ENCODE measurements around the gene PTPRM. TPM values are rescaled to one million over a fixed set of nuclear protein-coding genes. Genes with fewer than 3 reads are reported as not detected.

Gene PTPRM
- polyA plus RNA-seq, 1 of the 3 experiments (the other 2 are of a cell fraction), result 16.0 TPM

- no peak overlapping the region; a peak in 1 of 4 replicates for H3K4me3 ChIP-seq (ENCODE audit: low read depth in 2 of 2, low read length in 1 of 2)
- peaks cover 0 to 10% of the 10 kb centered on the region in 2 experiments; a peak in 2 of 4 replicates for H3K4me1 ChIP-seq (ENCODE audit: control insufficient read depth in 1 of 2, insufficient read depth in 2 of 2, low read depth in 1 of 2, low read length in 1 of 2)
- CTCF ChIA-PET, result interaction anchor here (1.2 kb wide), 1 partner anchor 12 kb away, joined by 3 read pairs; no protein-coding TSS in a partner anchor
- no peak overlapping the region for H2AFZ ChIP-seq (ENCODE audit: low read depth)
- no peak for TF ChIP-seq POLR2AphosphoS5 (IDR thresholded peaks at IDR 0.05; ENCODE audit: low read depth, low read length)
- no peak for TF ChIP-seq IRF3 (IDR thresholded peaks at IDR 0.05; ENCODE audit: low read depth, low read length)
- TF ChIP-seq USF2 (IDR thresholded peaks at IDR 0.05; ENCODE audit: borderline replicate concordance, low read depth, low read length), result no peak
- TF ChIP-seq GABPA (IDR thresholded peaks at IDR 0.05; ENCODE audit: low read depth), result no peak
- no peak for TF ChIP-seq RCOR1 (IDR thresholded peaks at IDR 0.05; ENCODE audit: low read length)
- no peak for TF ChIP-seq PBX3 (IDR thresholded peaks at IDR 0.05)
- no peak for TF ChIP-seq CHD2 (IDR thresholded peaks at IDR 0.05; ENCODE audit: low read length, partially characterized antibody)
- TF ChIP-seq ZBTB33 (IDR thresholded peaks at IDR 0.05; ENCODE audit: borderline replicate concordance, low read depth), result no peak
- no peak for TF ChIP-seq CTCF (IDR thresholded peaks at IDR 0.05)
- no peak for TF ChIP-seq FOXM1 (IDR thresholded peaks at IDR 0.05; ENCODE audit: low read depth)
- TF ChIP-seq ELF1 (IDR thresholded peaks at IDR 0.05), result no peak
- TF ChIP-seq FOSL2 (IDR thresholded peaks at IDR 0.05; ENCODE audit: borderline replicate concordance, low read depth), result no peak
- TF ChIP-seq USF1 (IDR thresholded peaks at IDR 0.05; ENCODE audit: borderline replicate concordance, low read depth), result no peak
- TF ChIP-seq REST (IDR thresholded peaks at IDR 0.05; ENCODE audit: low read depth, low read length), result no peak
- no peak for TF ChIP-seq YY1 (IDR thresholded peaks at IDR 0.05; ENCODE audit: low read depth)
- no peak for TF ChIP-seq NRF1 (IDR thresholded peaks at IDR 0.05; ENCODE audit: low read depth, low read length)
- TF ChIP-seq RAD21 (IDR thresholded peaks at IDR 0.05; ENCODE audit: low read length), result no peak
- TF ChIP-seq RXRA (IDR thresholded peaks at IDR 0.05; ENCODE audit: borderline replicate concordance, low read depth), result no peak
- H3K4me2 ChIP-seq, result no peak overlapping the region
- no peaks in the 10 kb centered on the region for H3K27me3 ChIP-seq (ENCODE audit: insufficient read depth)
- no peaks in the 10 kb centered on the region for H3K9me2 ChIP-seq
- H3K27ac ChIP-seq (ENCODE audit: low read depth in 2 of 2, low read length in 1 of 2), result no peak overlapping the region
- no peaks in the 10 kb centered on the region for H3K79me2 ChIP-seq (ENCODE audit: insufficient read depth)
- H4K20me1 ChIP-seq (ENCODE audit: insufficient read depth), result no peaks in the 10 kb centered on the region
- no peak overlapping the region for H3K9ac ChIP-seq
- POLR2A ChIA-PET, result no interaction called here
- H3K36me3 ChIP-seq (replicated peaks in 1 of 2; ENCODE audit: control insufficient read depth in 1 of 2, insufficient read depth in 2 of 2, low read length in 1 of 2), result no peaks in the 10 kb centered on the region
- H3K9me3 ChIP-seq, result no peaks in the 10 kb centered on the region
- DNase-seq, result no peak
- no peaks in the 10 kb centered on the region for H3F3A ChIP-seq (replicated peaks; ENCODE audit: insufficient read depth)
- 48% methylated on average over 7 of the region's 7 CpGs for WGBS (ENCODE audit: low lambda C conversion rate)
Measured at GRCh38 chr18:7754725-7755181, 187.6 kb downstream of the PTPRM start.
